ENCODE data around the gene KCNJ10. TPM values are rescaled to one million over a fixed set of nuclear protein-coding genes. Genes with fewer than 3 reads are reported as not detected.

Gene KCNJ10
- total RNA-seq, 2 experiments from 2014 or later: 0.29 TPM; not detected in 1

DNA sequence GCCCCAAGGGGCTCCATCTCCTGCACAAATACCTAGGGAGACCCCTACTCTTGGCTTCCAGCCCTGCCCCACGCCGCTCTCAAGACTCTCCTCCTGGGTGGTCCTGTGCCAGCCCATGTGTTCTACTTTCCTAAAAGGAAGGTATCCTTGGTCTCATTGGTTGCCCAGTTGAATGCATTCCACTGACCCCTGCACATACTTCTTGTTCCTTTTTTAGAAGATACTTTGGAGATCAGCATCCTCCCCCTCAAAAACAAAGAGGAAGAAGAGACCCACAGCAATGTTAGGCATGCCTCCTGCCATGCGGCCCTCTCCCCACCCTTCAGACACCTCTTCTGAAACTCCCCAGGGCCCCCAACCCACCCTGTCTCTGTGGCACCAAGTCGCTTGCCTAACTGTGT is 120.0 kb downstream of the KCNJ10 start:
- Histone ChIP-seq H3K36me3 (ENCODE audit: insufficient read depth, low read length) (no peaks in the 10 kb centered on the region), H3K9me3 (ENCODE audit: low read length) (no peaks in the 10 kb centered on the region), H3K27ac (ENCODE audit: low read depth, low read length, poor library complexity, severe bottlenecking) (no peak overlapping the region), H2AFZ (ENCODE audit: low read length) (no peak overlapping the region), H3K9me2 (ENCODE audit: insufficient read depth, low read length) (no peaks in the 10 kb centered on the region), H3K79me2 (ENCODE audit: insufficient read depth, low read depth, low read length) (no peaks in the 10 kb centered on the region), H3K4me1 (ENCODE audit: insufficient read depth, low read length, poor library complexity, severe bottlenecking) (no peaks in the 10 kb centered on the region), H3K4me2 (ENCODE audit: low read length) (no peak overlapping the region), H4K20me1 (ENCODE audit: insufficient read depth, low read length) (no peaks in the 10 kb centered on the region), H3K4me3 (ENCODE audit: low read depth, low read length, poor library complexity, severe bottlenecking) (no peak overlapping the region)
- DNase-seq (ENCODE audit: low spot score): no peak
- no TSS peak for BruUV-seq (replicated peaks)
- CTCF ChIA-PET (ENCODE audit: unreplicated experiment): no interaction called here
- intact Hi-C loops (cut with micrococcal nuclease; ENCODE audit: unreplicated experiment): no loop called here
- TF ChIP-seq EZH2phosphoT487 (IDR thresholded peaks at IDR 0.05; ENCODE audit: borderline replicate concordance, low read depth, low read length): no peak
- TF ChIP-seq, protein P1, sequence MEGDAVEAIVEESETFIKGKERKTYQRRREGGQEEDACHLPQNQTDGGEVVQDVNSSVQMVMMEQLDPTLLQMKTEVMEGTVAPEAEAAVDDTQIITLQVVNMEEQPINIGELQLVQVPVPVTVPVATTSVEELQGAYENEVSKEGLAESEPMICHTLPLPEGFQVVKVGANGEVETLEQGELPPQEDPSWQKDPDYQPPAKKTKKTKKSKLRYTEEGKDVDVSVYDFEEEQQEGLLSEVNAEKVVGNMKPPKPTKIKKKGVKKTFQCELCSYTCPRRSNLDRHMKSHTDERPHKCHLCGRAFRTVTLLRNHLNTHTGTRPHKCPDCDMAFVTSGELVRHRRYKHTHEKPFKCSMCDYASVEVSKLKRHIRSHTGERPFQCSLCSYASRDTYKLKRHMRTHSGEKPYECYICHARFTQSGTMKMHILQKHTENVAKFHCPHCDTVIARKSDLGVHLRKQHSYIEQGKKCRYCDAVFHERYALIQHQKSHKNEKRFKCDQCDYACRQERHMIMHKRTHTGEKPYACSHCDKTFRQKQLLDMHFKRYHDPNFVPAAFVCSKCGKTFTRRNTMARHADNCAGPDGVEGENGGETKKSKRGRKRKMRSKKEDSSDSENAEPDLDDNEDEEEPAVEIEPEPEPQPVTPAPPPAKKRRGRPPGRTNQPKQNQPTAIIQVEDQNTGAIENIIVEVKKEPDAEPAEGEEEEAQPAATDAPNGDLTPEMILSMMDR (conservative IDR thresholded peaks at IDR 0.05; ENCODE audit: low read length): no peak
- POLR2A ChIA-PET: no interaction called here

DNA sequence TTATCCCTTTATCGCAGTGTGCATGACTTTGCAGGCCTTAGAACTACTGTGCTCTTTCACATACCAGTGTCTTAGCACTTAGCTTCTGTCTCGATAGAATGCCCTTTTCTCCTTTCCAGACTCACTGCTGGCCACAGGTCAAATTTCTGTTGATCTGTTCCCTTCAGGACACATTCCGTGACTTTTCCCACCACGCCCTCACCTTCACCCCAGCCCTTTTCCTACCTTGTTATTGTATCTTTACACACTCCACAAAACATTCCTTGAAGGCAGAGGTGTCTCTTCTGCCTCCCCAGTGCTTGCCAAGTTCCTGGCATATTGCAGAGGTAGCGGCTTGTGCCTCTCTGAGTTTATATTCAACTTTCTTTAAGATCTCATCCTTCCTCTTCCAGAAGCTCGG is 120.8 kb downstream of the KCNJ10 start:
- intact Hi-C loops (cut with micrococcal nuclease; ENCODE audit: unreplicated experiment): no loop called here
- H3K79me2 ChIP-seq (ENCODE audit: insufficient read depth, low read depth, low read length): no peaks in the 10 kb centered on the region
- H3K4me1 ChIP-seq (ENCODE audit: insufficient read depth, low read length, poor library complexity, severe bottlenecking): no peaks in the 10 kb centered on the region
- no peak overlapping the region for H2AFZ ChIP-seq (ENCODE audit: low read length)
- CTCF ChIA-PET (ENCODE audit: unreplicated experiment): interaction anchor here (0.6 kb wide), 1 partner anchor 10 kb away, joined by 3 read pairs; no protein-coding TSS in a partner anchor
- H3K4me2 ChIP-seq (ENCODE audit: low read length): no peak overlapping the region
- no peaks in the 10 kb centered on the region for H3K9me3 ChIP-seq (ENCODE audit: low read length)
- H3K36me3 ChIP-seq (ENCODE audit: insufficient read depth, low read length): no peaks in the 10 kb centered on the region
- no TSS peak for BruUV-seq (replicated peaks)
- TF ChIP-seq, protein P1 (conservative IDR thresholded peaks at IDR 0.05; ENCODE audit: low read length): no peak
- TF ChIP-seq EZH2phosphoT487 (IDR thresholded peaks at IDR 0.05; ENCODE audit: borderline replicate concordance, low read depth, low read length): no peak
- DNase-seq (ENCODE audit: low spot score): no peak
- H3K4me3 ChIP-seq (ENCODE audit: low read depth, low read length, poor library complexity, severe bottlenecking): no peak overlapping the region
- POLR2A ChIA-PET: no interaction called here
- no peaks in the 10 kb centered on the region; the same call in 1 of the 2 replicates for H4K20me1 ChIP-seq (ENCODE audit: insufficient read depth, low read length)
- no peak overlapping the region for H3K27ac ChIP-seq (ENCODE audit: low read depth, low read length, poor library complexity, severe bottlenecking)
- no peaks in the 10 kb centered on the region for H3K9me2 ChIP-seq (ENCODE audit: insufficient read depth, low read length)

Other genes with a start within 250 kb of the KCNJ10 start
- gene SLAMF8, start 243.3 kb downstream of the KCNJ10 start, total RNA-seq (2014; rRNA removed; shearing (Covaris generic)): not detected in 2 replicates
- not detected in 2 replicates for gene SLAMF8, start 243.3 kb downstream of the KCNJ10 start, total RNA-seq (2022)
- gene VSIG8, start 207.5 kb downstream of the KCNJ10 start, total RNA-seq (2014; rRNA removed; shearing (Covaris generic)): not detected in 2 replicates
- not detected in 2 replicates for gene VSIG8, start 207.5 kb downstream of the KCNJ10 start, total RNA-seq (2022)
- gene CFAP45, start 170.0 kb downstream of the KCNJ10 start, total RNA-seq (2014; rRNA removed; shearing (Covaris generic)): 0.57 TPM in 1 of 2 replicates, not detected in the other
- gene CFAP45, start 170.0 kb downstream of the KCNJ10 start, total RNA-seq (2022): 0.63 and 0.85 TPM in 2 replicates
- gene TAGLN2, start 144.7 kb downstream of the KCNJ10 start, total RNA-seq (2014; rRNA removed; shearing (Covaris generic)): 193 and 260 TPM in 2 replicates
- 195 and 215 TPM in 2 replicates for gene TAGLN2, start 144.7 kb downstream of the KCNJ10 start, total RNA-seq (2022)
- gene IGSF9, start 124.5 kb downstream of the KCNJ10 start, total RNA-seq (2014; rRNA removed; shearing (Covaris generic)): not detected in 2 replicates
- gene IGSF9, start 124.5 kb downstream of the KCNJ10 start, total RNA-seq (2022): not detected in 2 replicates
- gene SLAMF9, start 115.9 kb downstream of the KCNJ10 start, total RNA-seq (2014; rRNA removed; shearing (Covaris generic)): not detected in 2 replicates
- not detected in 2 replicates for gene SLAMF9, start 115.9 kb downstream of the KCNJ10 start, total RNA-seq (2022)
- 4.1 and 4.2 TPM in 2 replicates for gene PIGM, start 38.2 kb downstream of the KCNJ10 start, total RNA-seq (2014; rRNA removed; shearing (Covaris generic))
- gene PIGM, start 38.2 kb downstream of the KCNJ10 start, total RNA-seq (2022): 4.9 and 5.1 TPM in 2 replicates
- not detected in 2 replicates for gene KCNJ9, start 11.4 kb upstream of the KCNJ10 start, total RNA-seq (2014; rRNA removed; shearing (Covaris generic))
- not detected in 2 replicates for gene KCNJ9, start 11.4 kb upstream of the KCNJ10 start, total RNA-seq (2022)
- gene IGSF8, start 28.5 kb upstream of the KCNJ10 start, total RNA-seq (2014; rRNA removed; shearing (Covaris generic)): 18.7 and 19.9 TPM in 2 replicates
- 24.4 and 28.7 TPM in 2 replicates for gene IGSF8, start 28.5 kb upstream of the KCNJ10 start, total RNA-seq (2022)
- not detected in 2 replicates for gene ATP1A2, start 45.6 kb upstream of the KCNJ10 start, total RNA-seq (2014; rRNA removed; shearing (Covaris generic))
- not detected in 2 replicates for gene ATP1A2, start 45.6 kb upstream of the KCNJ10 start, total RNA-seq (2022)
- not detected in 2 replicates for gene ATP1A4, start 81.4 kb upstream of the KCNJ10 start, total RNA-seq (2014; rRNA removed; shearing (Covaris generic))
- not detected in 2 replicates for gene ATP1A4, start 81.4 kb upstream of the KCNJ10 start, total RNA-seq (2022)
- gene CASQ1, start 120.4 kb upstream of the KCNJ10 start, total RNA-seq (2014; rRNA removed; shearing (Covaris generic)): not detected in 2 replicates
- not detected in 2 replicates for gene CASQ1, start 120.4 kb upstream of the KCNJ10 start, total RNA-seq (2022)
- 20.7 and 22.3 TPM in 2 replicates for gene PEA15, start 135.2 kb upstream of the KCNJ10 start, total RNA-seq (2014; rRNA removed; shearing (Covaris generic))
- gene PEA15, start 135.2 kb upstream of the KCNJ10 start, total RNA-seq (2022): 25.7 and 30.5 TPM in 2 replicates
- gene DCAF8, start 192.4 kb upstream of the KCNJ10 start, total RNA-seq (2014; rRNA removed; shearing (Covaris generic)): 102 and 118 TPM in 2 replicates
- 139 and 141 TPM in 2 replicates for gene DCAF8, start 192.4 kb upstream of the KCNJ10 start, total RNA-seq (2022)
- gene PEX19, start 215.0 kb upstream of the KCNJ10 start, total RNA-seq (2014; rRNA removed; shearing (Covaris generic)): 32.6 and 34.7 TPM in 2 replicates
- gene PEX19, start 215.0 kb upstream of the KCNJ10 start, total RNA-seq (2022): 47.3 and 53.9 TPM in 2 replicates